Left lung (tissue), 10 donors: ENCODE results near the gene GPR37L1. TPM values are rescaled to one million over a fixed set of nuclear protein-coding genes. Genes with fewer than 3 reads are reported as not detected.
"Not testable (repeated sequence)": the region's sequence is repeated elsewhere in the genome, so short reads cannot be mapped to it uniquely, and the experiment has no call there.

ENCODE experiments used
- ATAC-seq: fragments of 200-7000 bp; cut with Tn5 transposase; one replicate; pipeline ENCODE4 v1.9.1; 2020; ENCODE audit warnings: moderate library complexity
- DNase-seq, 4 donors: peaks; one replicate each; pipeline ENCODE4 v3.0.0-alpha.2; 2013 to 2020
- H3K27ac ChIP-seq, 2 donors: fragments of 200-600 bp; sonication (generic) in 1 of 2; one replicate each; pipeline versions ENCODE4 v1.5.0 to v1.8.0; 2020 to 2021
- H3K27me3 ChIP-seq, 2 donors: fragments of 200-600 bp; sonication (generic) in 1 of 2; one replicate each; pipeline versions ENCODE4 v1.5.0 to v1.8.0; 2020 to 2021
- H3K36me3 ChIP-seq, 2 donors: fragments of 200-600 bp; sonication (generic) in 1 of 2; one replicate each; pipeline versions ENCODE4 v1.5.0 to v1.8.0; 2020 to 2021
- H3K4me1 ChIP-seq, 2 donors: fragments of 200-600 bp; one replicate each; pipeline ENCODE4 v1.8.0; 2021
- H3K4me3 ChIP-seq, 2 donors: fragments of 200-600 bp; sonication (generic) in 1 of 2; one replicate each; pipeline versions ENCODE4 v1.5.0 to v1.8.0; 2020 to 2021; ENCODE audit warnings: mild to moderate bottlenecking in 1 of 2
- H3K9me3 ChIP-seq, 2 donors: fragments of 200-600 bp; sonication (generic) in 1 of 2; one replicate each; pipeline versions ENCODE4 v1.5.0 to v1.8.0; 2020 to 2021
- intact Hi-C, 2 donors: fragments of 100-400 bp; cut with DNase I; formaldehyde crosslinking; loops; one replicate each; pipeline versions ENCODE4 v1.11.2 to v1.14.2; 2022
- polyA plus RNA-seq, 6 donors: library from polyadenylated mRNA; unstranded; fragments of 120-200 nt; gene quantifications; one replicate each; pipeline ENCODE4 v1.2.1, GENCODE V29; 2013; ENCODE audit not compliant: insufficient read length in 6 of 6
- total RNA-seq, 2 donors: library from RNA; stranded (reverse); fragmentation: NEBNext Ultra II Directional; extraction: Animal tissue kit (Norgen Biotek cat#: 25700); gene quantifications; one replicate each; pipeline ENCODE4 v1.2.1, GENCODE V29; 2021
- TF ChIP-seq, protein P1 (sequence below), 2 donors: fragments of 200-600 bp; sonication (generic) in 1 of 2; IDR thresholded peaks; one replicate each; pipeline versions ENCODE4 v1.5.0 to v1.8.0; 2021; ENCODE audit warnings: antibody characterized with exemption in 2 of 2
- donor health status: DM: no; HTN: yes; CAD: no.
- donor health status: DM: no; HTN: no; CAD: no.

Gene GPR37L1
- total and polyA plus RNA-seq, 8 donors, result 0.05 to 0.20 (median 0.10) TPM

GRCh38 chr1:202143011-202143767, 20.5 kb downstream of the GPR37L1 start:
- intact Hi-C loops, result no loop called here
- Histone ChIP-seq H3K27me3 (no peaks in the 10 kb centered on the region), H3K36me3 (peaks cover 0 to 29% of the 10 kb centered on the region in 2 donors), H3K4me3 (peak overlapping the region; percentile 92 to 96), H3K9me3 (no peaks in the 10 kb centered on the region), H3K4me1 (peaks cover 13 to 40% of the 10 kb centered on the region in 2 donors), H3K27ac (peak overlapping the region; percentile 89 to 98)
- peak in 2 of 4 donors; percentile 72 to 86 for DNase-seq
- TF ChIP-seq, protein P1, sequence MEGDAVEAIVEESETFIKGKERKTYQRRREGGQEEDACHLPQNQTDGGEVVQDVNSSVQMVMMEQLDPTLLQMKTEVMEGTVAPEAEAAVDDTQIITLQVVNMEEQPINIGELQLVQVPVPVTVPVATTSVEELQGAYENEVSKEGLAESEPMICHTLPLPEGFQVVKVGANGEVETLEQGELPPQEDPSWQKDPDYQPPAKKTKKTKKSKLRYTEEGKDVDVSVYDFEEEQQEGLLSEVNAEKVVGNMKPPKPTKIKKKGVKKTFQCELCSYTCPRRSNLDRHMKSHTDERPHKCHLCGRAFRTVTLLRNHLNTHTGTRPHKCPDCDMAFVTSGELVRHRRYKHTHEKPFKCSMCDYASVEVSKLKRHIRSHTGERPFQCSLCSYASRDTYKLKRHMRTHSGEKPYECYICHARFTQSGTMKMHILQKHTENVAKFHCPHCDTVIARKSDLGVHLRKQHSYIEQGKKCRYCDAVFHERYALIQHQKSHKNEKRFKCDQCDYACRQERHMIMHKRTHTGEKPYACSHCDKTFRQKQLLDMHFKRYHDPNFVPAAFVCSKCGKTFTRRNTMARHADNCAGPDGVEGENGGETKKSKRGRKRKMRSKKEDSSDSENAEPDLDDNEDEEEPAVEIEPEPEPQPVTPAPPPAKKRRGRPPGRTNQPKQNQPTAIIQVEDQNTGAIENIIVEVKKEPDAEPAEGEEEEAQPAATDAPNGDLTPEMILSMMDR (IDR thresholded peaks at IDR 0.05), result no peak
- ATAC-seq, result peak; percentile 61

DNA sequence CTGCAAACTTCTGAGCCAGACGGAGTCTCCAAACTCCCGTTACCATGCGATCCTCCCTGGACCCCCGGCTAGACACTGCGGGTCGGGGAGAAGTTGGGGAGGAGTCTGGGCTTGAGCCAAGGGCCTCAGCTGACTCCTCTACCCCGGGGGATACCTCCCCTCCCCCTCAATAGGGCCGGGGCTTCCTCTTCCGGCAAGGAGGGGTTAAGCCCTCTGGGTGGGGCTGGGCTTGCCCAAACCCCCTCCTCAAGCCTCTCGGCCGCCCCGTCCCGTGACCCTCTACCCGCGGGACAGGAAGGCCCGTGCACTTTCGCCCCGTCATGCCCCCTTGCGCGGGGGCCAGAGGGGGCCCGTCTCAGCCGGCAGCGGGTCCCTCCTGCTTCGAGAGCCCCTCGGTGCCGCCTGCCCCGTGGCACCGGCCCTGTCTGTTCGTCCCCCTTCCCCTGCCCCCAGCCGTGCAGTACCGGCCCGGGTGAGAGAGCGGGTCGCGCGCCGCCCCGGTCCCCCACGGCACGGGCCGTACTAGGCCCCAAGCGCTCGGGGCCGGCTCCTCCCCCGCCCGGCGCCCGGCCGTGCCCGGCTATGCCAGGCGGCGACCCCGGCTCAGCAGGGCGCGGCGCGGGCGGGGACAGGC, 21.2 kb downstream of the GPR37L1 start:
- peaks cover 0 to 26% of the 10 kb centered on the region in 2 donors for H3K36me3 ChIP-seq
- H3K27me3 ChIP-seq, result no peaks in the 10 kb centered on the region
- peaks cover 13 to 40% of the 10 kb centered on the region in 2 donors for H3K4me1 ChIP-seq
- intact Hi-C loops, result no loop called here
- TF ChIP-seq, protein P1 (IDR thresholded peaks at IDR 0.05), result no peak
- H3K4me3 ChIP-seq, result peak overlapping the region; percentile 92 to 96
- H3K9me3 ChIP-seq, result no peaks in the 10 kb centered on the region
- DNase-seq (peak in 3 of 4 donors; percentile 47 to 92 (median 66)), ATAC-seq (peak; percentile 62)
- peak overlapping the region; percentile 89 to 98 for H3K27ac ChIP-seq

DNA sequence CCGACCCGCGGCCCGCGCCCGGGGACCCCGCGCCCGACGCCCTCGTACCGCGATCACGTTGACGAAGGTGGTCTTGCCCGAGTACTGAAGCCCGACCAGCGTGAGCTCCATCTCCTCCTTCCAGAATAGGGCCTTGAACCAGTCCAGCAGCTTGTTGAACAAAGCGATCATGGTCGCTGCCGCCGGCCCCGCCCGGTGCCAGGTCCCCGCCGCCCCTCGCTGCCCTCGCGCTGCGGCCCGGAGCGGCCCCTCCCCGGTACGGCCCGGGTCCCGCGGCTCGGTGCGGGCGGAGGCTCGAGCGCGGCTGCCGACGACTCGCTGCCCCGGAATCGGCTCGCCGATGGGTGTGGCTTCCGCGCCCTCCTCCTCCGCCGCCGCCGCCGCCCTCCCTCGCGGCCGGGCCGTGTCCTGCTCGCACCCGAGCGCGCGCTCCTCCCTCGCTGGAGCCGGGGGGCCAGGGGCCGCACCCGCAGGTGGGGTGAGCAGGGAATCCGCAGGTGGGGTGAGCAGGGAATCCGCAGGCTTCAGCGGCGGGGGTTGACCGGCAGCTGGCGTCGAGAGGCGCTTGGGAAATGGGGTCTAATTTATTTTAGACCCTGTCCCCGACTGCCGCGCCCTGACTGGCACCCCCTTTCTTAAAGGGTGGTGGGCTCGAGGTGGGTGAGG, 21.8 kb downstream of the GPR37L1 start, which contains the start of gene ARL8A:
TSS of gene ARL8A (minus strand) at position 336 of the 666 bp plus-strand sequence. CDS start at position 171, 165 bp downstream.
- Histone ChIP-seq H3K4me1 (peaks cover 13 to 40% of the 10 kb centered on the region in 2 donors), H3K9me3 (no peaks in the 10 kb centered on the region), H3K4me3 (peak within 1 kb of the TSS; percentile 92 to 96), H3K27ac (peak within 1 kb of the TSS; percentile 89 to 98), H3K27me3 (no peaks in the 10 kb centered on the region), H3K36me3 (peaks cover 0 to 26% of the 10 kb centered on the region in 2 donors)
- peak in 3 of 4 donors; percentile 69 to 97 (median 81) for DNase-seq
- ATAC-seq, result peak; percentile 81
- TF ChIP-seq, protein P1 (IDR thresholded peaks at IDR 0.05), result no peak
- intact Hi-C loops, result no loop called here

- ATAC-seq, result peak; percentile 10
- peak overlapping the region; percentile 92 to 96 for H3K4me3 ChIP-seq
- no peaks in the 10 kb centered on the region for H3K27me3 ChIP-seq
- peaks cover 13 to 39% of the 10 kb centered on the region in 2 donors for H3K4me1 ChIP-seq
- H3K27ac ChIP-seq, result peak overlapping the region; percentile 89 to 98
- TF ChIP-seq, protein P1 (IDR thresholded peaks at IDR 0.05), result no peak
- peak in 1 of 4 donors; percentile 33 for DNase-seq
- H3K36me3 ChIP-seq, result peaks cover 0 to 29% of the 10 kb centered on the region in 2 donors
- no peaks in the 10 kb centered on the region for H3K9me3 ChIP-seq
- intact Hi-C loops, result no loop called here
Measured at GRCh38 chr1:202145068-202145743, 22.5 kb downstream of the GPR37L1 start.

GRCh38 chr1:202145744-202146140, 23.0 kb downstream of the GPR37L1 start:
- Histone ChIP-seq H3K4me3 (peak overlapping the region in 1 of 2 donors; percentile 96), H3K4me1 (peaks cover 13 to 34% of the 10 kb centered on the region in 2 donors), H3K27ac (peak overlapping the region in 1 of 2 donors; percentile 98), H3K36me3 (peaks cover 0 to 30% of the 10 kb centered on the region in 2 donors)
- DNase-seq, result peak in 1 of 4 donors; percentile 30
- H3K9me3 ChIP-seq, H3K27me3 ChIP-seq, intact Hi-C loops, ATAC-seq: not testable (repeated sequence)
